Measurements from ENCODE around the gene ITPKB. TPM values are rescaled to one million over a fixed set of nuclear protein-coding genes. Genes with fewer than 3 reads are reported as not detected.

The ITPKB gene
- total and polyA plus RNA-seq, 2 experiments from 2014 or later: 0.31 to 5.2 TPM

GRCh38 chr1:226628612-226629155 lies 110.4 kb downstream of the ITPKB start:
- H3K9me3 Mint-ChIP-seq: peaks cover 10% of the 10 kb centered on the region; the same call in 2 of the 3 replicates
- H3K4me3 ChIP-seq: no peak overlapping the region
- H3K27me3 Mint-ChIP-seq (ENCODE audit: insufficient read depth, low read depth, poor library complexity): peaks cover 18% of the 10 kb centered on the region
- no peaks in the 10 kb centered on the region for H3K9me2 ChIP-seq (ENCODE audit: insufficient read depth)
- H3K27ac Mint-ChIP-seq: no peak overlapping the region
- no peak overlapping the region for H3K27ac ChIP-seq (ENCODE audit: low read depth)
- H2AFZ ChIP-seq: no peak overlapping the region
- no peaks in the 10 kb centered on the region for H3F3A ChIP-seq (replicated peaks; ENCODE audit: low read depth)
- no peaks in the 10 kb centered on the region for H3K4me1 ChIP-seq (ENCODE audit: insufficient read depth)
- no peak overlapping the region for H3K4me3 Mint-ChIP-seq
- no peaks in the 10 kb centered on the region for H3K36me3 ChIP-seq (ENCODE audit: insufficient read depth)
- H4K20me1 ChIP-seq (replicated peaks; ENCODE audit: insufficient read depth): no peaks in the 10 kb centered on the region
- TF ChIP-seq ZNF331 (CRISPR knock-in tag; IDR thresholded peaks at IDR 0.05; ENCODE audit: low read depth): no peak
- 0 out of 3 replicates have a peak, but pooled peaks cover 3% of the 10 kb centered on the region for H3K4me1 Mint-ChIP-seq
- H3K36me3 Mint-ChIP-seq (ENCODE audit: low read depth): peaks cover 4% of the 10 kb centered on the region; the same call in 1 of the 3 replicates
- H3K27me3 ChIP-seq (ENCODE audit: insufficient read depth): peaks cover 13% of the 10 kb centered on the region
- ATAC-seq (no peak), DNase-seq (ENCODE audit: low spot score) (no peak)
- H3K4me2 ChIP-seq: no peak overlapping the region
- H3K79me2 ChIP-seq (replicated peaks; ENCODE audit: insufficient read depth): no peaks in the 10 kb centered on the region

- DNase-seq (ENCODE audit: low spot score): no peak
- TF ChIP-seq ZNF114 (CRISPR knock-in tag; IDR thresholded peaks at IDR 0.05) (no peak), ZNF462 (CRISPR knock-in tag; IDR thresholded peaks at IDR 0.05) (no peak), ZNF331 (CRISPR knock-in tag; IDR thresholded peaks at IDR 0.05; ENCODE audit: low read depth) (no peak), REST (IDR thresholded peaks at IDR 0.05; ENCODE audit: unreplicated experiment) (no peak), STAT1 (IDR thresholded peaks at IDR 0.05; ENCODE audit: unreplicated experiment) (no peak), EZH2 (IDR thresholded peaks at IDR 0.05; ENCODE audit: low read depth, unreplicated experiment) (no peak), CREB1 (CRISPR knock-in tag; IDR thresholded peaks at IDR 0.05; ENCODE audit: low read depth) (no peak), POLR2AphosphoS5 (IDR thresholded peaks at IDR 0.05; ENCODE audit: low read depth) (no peak), ETS1 (IDR thresholded peaks at IDR 0.05) (no peak), NANOG (IDR thresholded peaks at IDR 0.05; ENCODE audit: borderline replicate concordance) (no peak)
These were observed 111.0 kb downstream of the ITPKB start for GRCh38 chr1:226627924-226628611.

More at GRCh38 chr1:226627924-226628611, 111.0 kb downstream of the ITPKB start:
- Histone ChIP-seq H3K4me1 (ENCODE audit: insufficient read depth) (no peaks in the 10 kb centered on the region), H3F3A (replicated peaks; ENCODE audit: low read depth) (no peaks in the 10 kb centered on the region), H3K79me2 (replicated peaks; ENCODE audit: insufficient read depth) (no peaks in the 10 kb centered on the region), H3K27ac (ENCODE audit: low read depth) (no peak overlapping the region), H3K36me3 (ENCODE audit: insufficient read depth) (no peaks in the 10 kb centered on the region), H3K9me2 (ENCODE audit: insufficient read depth) (no peaks in the 10 kb centered on the region), H3K4me2 (no peak overlapping the region), H4K20me1 (replicated peaks; ENCODE audit: insufficient read depth) (no peaks in the 10 kb centered on the region), H2AFZ (no peak overlapping the region), H3K4me3 (no peak overlapping the region), H3K27me3 (ENCODE audit: insufficient read depth) (peaks cover 13% of the 10 kb centered on the region)
- Mint-ChIP-seq H3K4me1 (0 out of 3 replicates have a peak, but pooled peaks cover 3% of the 10 kb centered on the region), H3K4me3 (no peak overlapping the region), H3K36me3 (ENCODE audit: low read depth) (peaks cover 4% of the 10 kb centered on the region; the same call in 1 of the 3 replicates), H3K27me3 (ENCODE audit: insufficient read depth, low read depth, poor library complexity) (peaks cover 18% of the 10 kb centered on the region), H3K27ac (no peak overlapping the region), H3K9me3 (peaks cover 10% of the 10 kb centered on the region; the same call in 2 of the 3 replicates)
- ATAC-seq: no peak

All from GM23338 (cell line).